C4-2B (cell line): ENCODE data around the gene LRMDA.

ENCODE experiments used
- ZFX ChIP-seq: fragments of 450-650 bp; IDR thresholded peaks from 2 replicates; pipeline ENCODE4 v1.6.1; 2017
- TF ChIP-seq, protein P1 (sequence below): fragments of 450-650 bp; conservative IDR thresholded peaks from 2 replicates; pipeline ENCODE4 v1.5.1; 2017; ENCODE audit warnings: mild to moderate bottlenecking

DNA sequence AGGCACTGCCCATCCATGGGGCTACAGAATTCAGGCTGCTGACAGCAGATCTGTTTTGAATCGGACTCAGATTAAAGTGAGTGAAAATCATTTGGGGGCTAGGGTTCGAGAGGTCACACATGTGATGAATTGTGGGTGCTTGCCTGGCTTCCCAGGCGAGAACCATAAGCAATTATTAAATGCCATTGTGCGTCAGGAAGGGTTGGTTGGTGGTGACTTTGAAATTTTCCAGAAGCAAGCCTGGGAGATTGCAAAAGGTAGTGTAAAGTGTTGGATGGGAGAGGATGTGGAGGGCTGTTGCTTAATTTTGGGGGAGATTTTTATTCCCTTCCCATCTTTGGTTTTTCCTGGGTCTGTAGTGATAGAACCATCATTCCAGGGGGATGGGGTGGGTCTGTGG is 34.6 kb downstream of the LRMDA start:
- TF ChIP-seq, protein P1, sequence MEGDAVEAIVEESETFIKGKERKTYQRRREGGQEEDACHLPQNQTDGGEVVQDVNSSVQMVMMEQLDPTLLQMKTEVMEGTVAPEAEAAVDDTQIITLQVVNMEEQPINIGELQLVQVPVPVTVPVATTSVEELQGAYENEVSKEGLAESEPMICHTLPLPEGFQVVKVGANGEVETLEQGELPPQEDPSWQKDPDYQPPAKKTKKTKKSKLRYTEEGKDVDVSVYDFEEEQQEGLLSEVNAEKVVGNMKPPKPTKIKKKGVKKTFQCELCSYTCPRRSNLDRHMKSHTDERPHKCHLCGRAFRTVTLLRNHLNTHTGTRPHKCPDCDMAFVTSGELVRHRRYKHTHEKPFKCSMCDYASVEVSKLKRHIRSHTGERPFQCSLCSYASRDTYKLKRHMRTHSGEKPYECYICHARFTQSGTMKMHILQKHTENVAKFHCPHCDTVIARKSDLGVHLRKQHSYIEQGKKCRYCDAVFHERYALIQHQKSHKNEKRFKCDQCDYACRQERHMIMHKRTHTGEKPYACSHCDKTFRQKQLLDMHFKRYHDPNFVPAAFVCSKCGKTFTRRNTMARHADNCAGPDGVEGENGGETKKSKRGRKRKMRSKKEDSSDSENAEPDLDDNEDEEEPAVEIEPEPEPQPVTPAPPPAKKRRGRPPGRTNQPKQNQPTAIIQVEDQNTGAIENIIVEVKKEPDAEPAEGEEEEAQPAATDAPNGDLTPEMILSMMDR = no peak
- TF ChIP-seq ZFX = no peak
